HCT116 (cell line): ENCODE results near the gene MS4A4E.
"Not testable (repeated sequence)": the region's sequence is repeated elsewhere in the genome, so short reads cannot be mapped to it uniquely, and the experiment has no call there.

Experiments
- CBX3 ChIP-seq: IDR thresholded peaks from 2 replicates; pipeline ENCODE4 v1.6.1; 2012; ENCODE audit warnings: low read depth
- CEBPB ChIP-seq: IDR thresholded peaks from 2 replicates; pipeline ENCODE4 v1.6.1; 2012; ENCODE audit warnings: low read depth
- EZH2 ChIP-seq: fragments of 200-600 bp; sonication (generic); IDR thresholded peaks from 2 replicates; pipeline ENCODE4 v1.6.1; 2017; ENCODE audit warnings: antibody characterized with exemption, mixed run types
- POLR2A ChIP-seq: IDR thresholded peaks from 2 replicates; pipeline ENCODE4 v1.7.0; 2011; ENCODE audit warnings: borderline replicate concordance; ENCODE audit not compliant: insufficient read depth, insufficient read length; ENCODE audit errors: extremely low read depth
- POLR2AphosphoS5 ChIP-seq: IDR thresholded peaks from 2 replicates; pipeline ENCODE4 v1.6.1; 2011; ENCODE audit warnings: mild to moderate bottlenecking, low read depth, low read length, moderate library complexity
- RAD21 ChIP-seq: IDR thresholded peaks from 2 replicates; pipeline ENCODE4 v1.6.1; 2012; ENCODE audit warnings: low read depth, mild to moderate bottlenecking
- SIN3A ChIP-seq: IDR thresholded peaks from 2 replicates; pipeline ENCODE4 v1.6.1; 2012; ENCODE audit warnings: low read depth
- SP1 ChIP-seq: IDR thresholded peaks from 2 replicates; pipeline ENCODE4 v1.6.1; 2012; ENCODE audit warnings: low read depth
- SRF ChIP-seq: IDR thresholded peaks from 2 replicates; pipeline ENCODE4 v1.6.1; 2012; ENCODE audit warnings: low read depth
- TF ChIP-seq, protein P1 (sequence below), 3 experiments: fragments of 200-600 bp in 1 of 3; sonication (generic) in 1 of 3; IDR thresholded peaks in 2 of 3; conservative IDR thresholded peaks in 1 of 3; 2 replicates each; pipeline ENCODE4 v1.5.1; 2012 to 2017; ENCODE audit warnings: low read depth in 2 of 3, low read length in 2 of 3, antibody characterized with exemption in 1 of 3, borderline replicate concordance in 1 of 3, control low read depth in 1 of 3, mild to moderate bottlenecking in 1 of 3, mixed read lengths in 1 of 3, mixed run types in 1 of 3, moderate library complexity in 1 of 3; ENCODE audit not compliant: insufficient read depth in 1 of 3

DNA sequence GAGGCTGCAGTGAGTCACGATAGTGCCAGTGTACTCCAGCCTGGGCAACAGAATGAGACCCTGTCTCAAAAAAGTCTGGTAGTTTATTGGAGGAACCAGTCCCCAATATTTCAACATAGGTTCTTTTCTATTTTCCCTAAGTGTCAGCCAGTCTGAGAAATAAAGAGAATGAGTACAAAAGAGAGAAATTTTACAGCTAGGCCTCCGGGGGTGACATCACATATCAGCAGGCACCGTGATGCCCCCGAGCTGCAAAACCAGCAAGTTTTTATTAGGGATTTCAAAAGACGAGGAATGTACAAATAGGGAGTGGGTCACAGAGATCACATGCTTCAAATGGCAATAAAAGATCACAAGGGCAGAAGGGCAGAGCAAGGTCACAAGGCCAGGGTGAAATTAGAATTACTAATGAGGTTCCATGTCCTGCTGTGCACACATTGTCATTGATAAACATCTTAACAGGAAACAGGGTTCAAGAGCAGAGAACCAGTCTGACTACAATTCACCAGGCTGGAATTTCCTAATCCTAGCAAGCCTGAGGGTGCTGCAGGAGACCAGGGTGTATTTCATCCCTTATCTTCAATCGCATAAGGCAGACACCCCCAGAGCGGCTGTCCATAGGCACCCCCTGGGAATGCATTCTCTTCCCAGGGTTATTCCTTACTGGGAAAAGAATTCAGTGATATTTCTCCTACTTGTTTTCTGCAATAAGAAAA is 42.6 kb upstream of the MS4A4E start:
- TF ChIP-seq POLR2A, CEBPB, EZH2, SP1, RAD21, SRF, SIN3A, CBX3, POLR2AphosphoS5: not testable (repeated sequence)
- TF ChIP-seq, protein P1, sequence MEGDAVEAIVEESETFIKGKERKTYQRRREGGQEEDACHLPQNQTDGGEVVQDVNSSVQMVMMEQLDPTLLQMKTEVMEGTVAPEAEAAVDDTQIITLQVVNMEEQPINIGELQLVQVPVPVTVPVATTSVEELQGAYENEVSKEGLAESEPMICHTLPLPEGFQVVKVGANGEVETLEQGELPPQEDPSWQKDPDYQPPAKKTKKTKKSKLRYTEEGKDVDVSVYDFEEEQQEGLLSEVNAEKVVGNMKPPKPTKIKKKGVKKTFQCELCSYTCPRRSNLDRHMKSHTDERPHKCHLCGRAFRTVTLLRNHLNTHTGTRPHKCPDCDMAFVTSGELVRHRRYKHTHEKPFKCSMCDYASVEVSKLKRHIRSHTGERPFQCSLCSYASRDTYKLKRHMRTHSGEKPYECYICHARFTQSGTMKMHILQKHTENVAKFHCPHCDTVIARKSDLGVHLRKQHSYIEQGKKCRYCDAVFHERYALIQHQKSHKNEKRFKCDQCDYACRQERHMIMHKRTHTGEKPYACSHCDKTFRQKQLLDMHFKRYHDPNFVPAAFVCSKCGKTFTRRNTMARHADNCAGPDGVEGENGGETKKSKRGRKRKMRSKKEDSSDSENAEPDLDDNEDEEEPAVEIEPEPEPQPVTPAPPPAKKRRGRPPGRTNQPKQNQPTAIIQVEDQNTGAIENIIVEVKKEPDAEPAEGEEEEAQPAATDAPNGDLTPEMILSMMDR (IDR thresholded peaks at IDR 0.05 in 2 of 3, conservative IDR thresholded peaks at IDR 0.05 in 1 of 3; ENCODE audit: borderline replicate concordance in 1 of 3, insufficient read depth in 1 of 3, low read depth in 2 of 3, low read length in 2 of 3) = not testable (repeated sequence)
